KOPT-K1 (cell line): ENCODE results near the gene TTLL10.

ENCODE experiments used
- H3K27ac ChIP-seq: fragments of 200-600 bp; sonication (generic); 2 replicates; pipeline ENCODE4 v1.5.1; 2016; ENCODE audit warnings: antibody characterized with exemption, mild to moderate bottlenecking, low read depth, low read length; ENCODE audit not compliant: poor library complexity, severe bottlenecking
- H3K36me3 ChIP-seq: fragments of 200-600 bp; sonication (generic); 2 replicates; pipeline ENCODE4 v1.5.1; 2017; ENCODE audit warnings: antibody characterized with exemption, mild to moderate bottlenecking, low read length, moderate library complexity; ENCODE audit not compliant: insufficient read depth
- H3K9me3 ChIP-seq: fragments of 200-600 bp; sonication (generic); 2 replicates; pipeline ENCODE4 v1.5.1; 2017; ENCODE audit warnings: antibody characterized with exemption, low read length, mild to moderate bottlenecking; ENCODE audit not compliant: insufficient read depth, poor library complexity, severe bottlenecking

Gene TTLL10

GRCh38 chr1:1206966-1207531, 33.4 kb downstream of the TTLL10 start:
- Histone ChIP-seq H3K27ac (no peak overlapping the region), H3K9me3 (no peaks in the 10 kb centered on the region), H3K36me3 (no peaks in the 10 kb centered on the region)

- H3K27ac ChIP-seq, result no peak overlapping the region
- H3K36me3 ChIP-seq, result no peaks in the 10 kb centered on the region
- no peaks in the 10 kb centered on the region for H3K9me3 ChIP-seq
Observed at GRCh38 chr1:1207571-1207892, 33.9 kb downstream of the TTLL10 start.

GRCh38 chr1:1208713-1209433, 35.2 kb downstream of the TTLL10 start:
- no peak overlapping the region for H3K27ac ChIP-seq
- no peaks in the 10 kb centered on the region for H3K9me3 ChIP-seq
- no peaks in the 10 kb centered on the region for H3K36me3 ChIP-seq

- H3K9me3 ChIP-seq, result no peaks in the 10 kb centered on the region
- H3K27ac ChIP-seq, result no peak overlapping the region
- no peaks in the 10 kb centered on the region for H3K36me3 ChIP-seq
Observed at GRCh38 chr1:1210726-1211540, 37.3 kb downstream of the TTLL10 start.

GRCh38 chr1:1211541-1212441, 38.1 kb downstream of the TTLL10 start:
- Histone ChIP-seq H3K9me3 (no peaks in the 10 kb centered on the region), H3K36me3 (peaks cover 7% of the 10 kb centered on the region; the same call in 1 of the 2 replicates), H3K27ac (no peak overlapping the region)

GRCh38 chr1:1212780-1213344, 39.2 kb downstream of the TTLL10 start:
- Histone ChIP-seq H3K36me3 (peaks cover 17% of the 10 kb centered on the region), H3K27ac (no peak overlapping the region), H3K9me3 (no peaks in the 10 kb centered on the region)

GRCh38 chr1:1213345-1214265, 39.9 kb downstream of the TTLL10 start, which contains the start of gene TNFRSF4:
TNFRSF4 (minus strand) TSS chr1:1214153; CDS start chr1:1214127, 26 bp downstream.
- H3K27ac ChIP-seq, result no peak within 1 kb of the TSS
- no peaks in the 10 kb centered on the region for H3K9me3 ChIP-seq
- peaks cover 25% of the 10 kb centered on the region for H3K36me3 ChIP-seq

- Histone ChIP-seq H3K27ac (no peak overlapping the region), H3K9me3 (no peaks in the 10 kb centered on the region), H3K36me3 (peaks cover 41% of the 10 kb centered on the region)
Observed at GRCh38 chr1:1215080-1215676, 41.5 kb downstream of the TTLL10 start.

- H3K9me3 ChIP-seq, result no peaks in the 10 kb centered on the region
- no peak overlapping the region for H3K27ac ChIP-seq
- H3K36me3 ChIP-seq, result peaks cover 49% of the 10 kb centered on the region
Observed at GRCh38 chr1:1215881-1216605, 42.4 kb downstream of the TTLL10 start.

GRCh38 chr1:1216770-1217620, 43.3 kb downstream of the TTLL10 start:
- no peak overlapping the region for H3K27ac ChIP-seq
- peaks cover 58% of the 10 kb centered on the region for H3K36me3 ChIP-seq
- H3K9me3 ChIP-seq, result no peaks in the 10 kb centered on the region

GRCh38 chr1:1217621-1218523, 44.2 kb downstream of the TTLL10 start:
- no peak overlapping the region for H3K27ac ChIP-seq
- H3K36me3 ChIP-seq, result peaks cover 67% of the 10 kb centered on the region
- H3K9me3 ChIP-seq, result no peaks in the 10 kb centered on the region
